Right lobe of liver (tissue), 6 donors: ENCODE results near the gene DAZAP1. TPM values are rescaled to one million over a fixed set of nuclear protein-coding genes. Genes with fewer than 3 reads are reported as not detected.

ENCODE experiments used
- ATAC-seq, 4 donors: fragments of 200-7000 bp; cut with Tn5 transposase; one replicate each; pipeline ENCODE4 v1.9.1; 2020; ENCODE audit warnings: mild to moderate bottlenecking in 4 of 4, moderate library complexity in 4 of 4
- DNase-seq, 3 donors: peaks; one replicate each; pipeline ENCODE4 v3.0.0-alpha.2; 2020
- H3K27ac ChIP-seq, 3 donors: fragments of 200-600 bp; one replicate each; pipeline ENCODE4 v1.8.0; 2022
- H3K27me3 ChIP-seq, 2 donors: fragments of 200-600 bp; one replicate each; pipeline ENCODE4 v1.8.0; 2022
- H3K36me3 ChIP-seq, 4 donors: fragments of 200-600 bp; sonication (generic) in 1 of 4; one replicate each; pipeline versions ENCODE4 v1.5.1 to v1.8.0; 2017 to 2022; ENCODE audit warnings: control low read depth in 1 of 4
- H3K4me1 ChIP-seq, 4 donors: fragments of 200-600 bp; sonication (generic) in 1 of 4; one replicate each; pipeline versions ENCODE4 v1.5.1 to v1.8.0; 2017 to 2022; ENCODE audit warnings: control low read depth in 1 of 4
- H3K4me3 ChIP-seq, 3 donors: fragments of 200-600 bp; one replicate each; pipeline ENCODE4 v1.8.0; 2022
- H3K9me3 ChIP-seq, 4 donors: fragments of 200-600 bp; sonication (generic) in 1 of 4; one replicate each; pipeline versions ENCODE4 v1.5.1 to v1.8.0; 2017 to 2022; ENCODE audit warnings: control low read depth in 1 of 4
- POLR2A ChIP-seq: fragments of 450-650 bp; IDR thresholded peaks from one replicate; pipeline ENCODE4 v1.6.1; 2017; ENCODE audit warnings: antibody characterized with exemption, mild to moderate bottlenecking
- WGBS: methylation state at CpG from one replicate; pipeline ENCODE4 v1.1.6; 2018; ENCODE audit warnings: low coverage, low lambda C conversion rate; ENCODE audit not compliant: insufficient coverage; ENCODE audit errors: missing lambda C conversion rate; 5-methylcytosine and 5-hydroxymethylcytosine counted together
- intact Hi-C, 2 donors: fragments of 100-400 bp; cut with DNase I; formaldehyde crosslinking; loops; one replicate each; pipeline versions ENCODE4 v1.11.2 to v1.14.1; 2022
- total RNA-seq, 6 experiments: library from RNA; depleted of rRNA in 2 of 6; stranded (reverse); fragments of >200 nt in 2 of 6; fragmentation: NEBNext Ultra II Directional in 3 of 6; extraction: Animal tissue kit (Norgen Biotek cat#: 25700) in 3 of 6; gene quantifications; one replicate each; pipeline versions ENCODE4 v1.1.0 to v1.2.4, GENCODE V29; 2016 to 2023
- TF ChIP-seq, protein P1 (sequence below), 4 donors: fragments of 200-600 bp in 3 of 4; fragments of 450-650 bp in 1 of 4; IDR thresholded peaks; one replicate each; pipeline versions ENCODE4 v1.5.1 to v1.8.0; 2016 to 2022; ENCODE audit warnings: antibody characterized with exemption in 4 of 4, mild to moderate bottlenecking in 2 of 4
- donor health status: DM: no; HTN: yes; CAD: no.
- donor health status: DM: no; HTN: no; CAD: no.
- donor health status: DM: no; HTN: no; CAD: no.
- donor health status: DM: no; HTN: yes; CAD: no.
- donor health status: DM: no; HTN: yes; CAD: no.

Gene DAZAP1
- total RNA-seq, 6 experiments from 2014 or later = 22.3 to 50.9 (median 42.2) TPM

GRCh38 chr19:1466461-1467214 lies 59.3 kb downstream of the DAZAP1 start:
- WGBS = 82% methylated on average over 4 of the region's 70 CpGs
- H3K4me1 ChIP-seq = peaks cover 0 to 49% (median 10%) of the 10 kb centered on the region in 4 donors

DNA sequence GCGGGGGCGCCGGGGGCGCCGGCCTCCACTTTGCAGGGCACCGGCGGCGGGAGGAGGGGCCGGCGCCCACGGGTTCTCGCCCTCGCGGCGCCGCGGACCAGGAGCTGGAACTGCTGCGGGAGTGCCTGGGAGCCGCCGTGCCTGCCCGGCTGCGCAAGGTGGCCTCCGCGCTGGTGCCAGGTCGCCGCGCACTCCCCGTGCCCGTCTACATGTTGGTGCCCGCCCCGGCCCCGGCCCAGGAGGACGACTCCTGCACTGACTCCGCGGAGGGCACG lies 59.8 kb downstream of the DAZAP1 start:
- peaks cover 0 to 41% of the 10 kb centered on the region in 2 donors for H3K27me3 ChIP-seq
- ATAC-seq = no peak

More at GRCh38 chr19:1466461-1467214, 59.3 kb downstream of the DAZAP1 start:
- H3K36me3 ChIP-seq = no peaks in the 10 kb centered on the region
- H3K4me3 ChIP-seq = no peak overlapping the region
- TF ChIP-seq, protein P1, sequence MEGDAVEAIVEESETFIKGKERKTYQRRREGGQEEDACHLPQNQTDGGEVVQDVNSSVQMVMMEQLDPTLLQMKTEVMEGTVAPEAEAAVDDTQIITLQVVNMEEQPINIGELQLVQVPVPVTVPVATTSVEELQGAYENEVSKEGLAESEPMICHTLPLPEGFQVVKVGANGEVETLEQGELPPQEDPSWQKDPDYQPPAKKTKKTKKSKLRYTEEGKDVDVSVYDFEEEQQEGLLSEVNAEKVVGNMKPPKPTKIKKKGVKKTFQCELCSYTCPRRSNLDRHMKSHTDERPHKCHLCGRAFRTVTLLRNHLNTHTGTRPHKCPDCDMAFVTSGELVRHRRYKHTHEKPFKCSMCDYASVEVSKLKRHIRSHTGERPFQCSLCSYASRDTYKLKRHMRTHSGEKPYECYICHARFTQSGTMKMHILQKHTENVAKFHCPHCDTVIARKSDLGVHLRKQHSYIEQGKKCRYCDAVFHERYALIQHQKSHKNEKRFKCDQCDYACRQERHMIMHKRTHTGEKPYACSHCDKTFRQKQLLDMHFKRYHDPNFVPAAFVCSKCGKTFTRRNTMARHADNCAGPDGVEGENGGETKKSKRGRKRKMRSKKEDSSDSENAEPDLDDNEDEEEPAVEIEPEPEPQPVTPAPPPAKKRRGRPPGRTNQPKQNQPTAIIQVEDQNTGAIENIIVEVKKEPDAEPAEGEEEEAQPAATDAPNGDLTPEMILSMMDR (IDR thresholded peaks at IDR 0.05) = no peak
- TF ChIP-seq POLR2A = no peak
- H3K27ac ChIP-seq = no peak overlapping the region
- H3K27me3 ChIP-seq = peaks cover 0 to 38% of the 10 kb centered on the region in 2 donors
- DNase-seq = peak in 2 of 3 donors; percentile 17 to 50
- intact Hi-C loops = no loop called here
- no peak for ATAC-seq
- H3K9me3 ChIP-seq = no peaks in the 10 kb centered on the region

GRCh38 chr19:1467490-1468273 lies 60.3 kb downstream of the DAZAP1 start:
- no peaks in the 10 kb centered on the region for H3K9me3 ChIP-seq
- peaks cover 0 to 41% of the 10 kb centered on the region in 2 donors for H3K27me3 ChIP-seq
- no peaks in the 10 kb centered on the region for H3K36me3 ChIP-seq
- TF ChIP-seq, protein P1 (IDR thresholded peaks at IDR 0.05) = no peak
- TF ChIP-seq POLR2A = no peak
- ATAC-seq (no peak), DNase-seq (peak in 2 of 3 donors; percentile 15 to 50)
- peaks cover 0 to 49% (median 10%) of the 10 kb centered on the region in 4 donors for H3K4me1 ChIP-seq
- intact Hi-C loops = no loop called here
- H3K27ac ChIP-seq = no peak overlapping the region
- H3K4me3 ChIP-seq = no peak overlapping the region
- WGBS = no CpG with 5 or more reads among the region's 92 CpGs

More for the DNA sequence above, 59.8 kb downstream of the DAZAP1 start:
- TF ChIP-seq, protein P1 (IDR thresholded peaks at IDR 0.05) = no peak
- no peak for TF ChIP-seq POLR2A
- peak in 1 of 3 donors; percentile 24 for DNase-seq
- Histone ChIP-seq H3K27ac (no peak overlapping the region), H3K9me3 (no peaks in the 10 kb centered on the region), H3K4me1 (peaks cover 0 to 49% (median 10%) of the 10 kb centered on the region in 4 donors), H3K36me3 (no peaks in the 10 kb centered on the region), H3K4me3 (no peak overlapping the region)
- WGBS = no CpG with 5 or more reads among the region's 36 CpGs
- intact Hi-C loops = no loop called here

- Histone ChIP-seq H3K36me3 (no peaks in the 10 kb centered on the region), H3K4me1 (peaks cover 0 to 49% (median 10%) of the 10 kb centered on the region in 4 donors), H3K27me3 (peaks cover 0 to 41% of the 10 kb centered on the region in 2 donors), H3K9me3 (no peaks in the 10 kb centered on the region), H3K27ac (no peak overlapping the region), H3K4me3 (no peak overlapping the region)
- no CpG with 5 or more reads among the region's 49 CpGs for WGBS
- DNase-seq (no peak), ATAC-seq (no peak)
- intact Hi-C loops = no loop called here
- TF ChIP-seq, protein P1 (IDR thresholded peaks at IDR 0.05) = no peak
- no peak for TF ChIP-seq POLR2A
Observed at GRCh38 chr19:1468274-1468820, 61.0 kb downstream of the DAZAP1 start.
